GM21360 (cell line): ENCODE results near the gene CD244.
A peak's percentile ranks its signal among the peaks of the same experiment; 100 is the strongest.

ENCODE experiments used
- ATAC-seq: cut with Tn5 transposase; IDR thresholded peaks from one replicate; pipeline ENCODE4 v1.9.1; 2021; ENCODE audit warnings: mild to moderate bottlenecking, moderate library complexity; ENCODE audit not compliant: unreplicated experiment

Gene CD244

GRCh38 chr1:160814856-160815255 lies 47.8 kb downstream of the CD244 start:
- no peak for ATAC-seq

GRCh38 chr1:160814316-160814715 lies 48.4 kb downstream of the CD244 start:
- no peak for ATAC-seq

GRCh38 chr1:160813215-160813614 lies 49.5 kb downstream of the CD244 start:
- no peak for ATAC-seq

- ATAC-seq, result no peak
Measured at GRCh38 chr1:160811147-160811546, 51.5 kb downstream of the CD244 start.

- ATAC-seq, result no peak
Measured at GRCh38 chr1:160810486-160810885, 52.2 kb downstream of the CD244 start.

GRCh38 chr1:160808289-160808688 lies 54.4 kb downstream of the CD244 start:
- no peak for ATAC-seq

GRCh38 chr1:160807738-160808137 lies 54.9 kb downstream of the CD244 start:
- ATAC-seq, result no peak

- no peak for ATAC-seq
Measured at GRCh38 chr1:160807247-160807646, 55.4 kb downstream of the CD244 start.

GRCh38 chr1:160806784-160807183 lies 55.9 kb downstream of the CD244 start:
- no peak for ATAC-seq

GRCh38 chr1:160806109-160806665 lies 56.5 kb downstream of the CD244 start:
- ATAC-seq, result no peak

GRCh38 chr1:160801836-160802580 lies 60.7 kb downstream of the CD244 start:
- ATAC-seq, result no peak

- no peak for ATAC-seq
Measured at GRCh38 chr1:160800645-160801408, 61.9 kb downstream of the CD244 start.

GRCh38 chr1:160800142-160800541 lies 62.5 kb downstream of the CD244 start:
- no peak for ATAC-seq

- no peak for ATAC-seq
Measured at GRCh38 chr1:160799641-160800040, 63.0 kb downstream of the CD244 start.

GRCh38 chr1:160798439-160798838 lies 64.2 kb downstream of the CD244 start:
- ATAC-seq, result no peak

GRCh38 chr1:160797861-160798273 lies 64.8 kb downstream of the CD244 start:
- no peak for ATAC-seq

GRCh38 chr1:160797271-160797709 lies 65.4 kb downstream of the CD244 start:
- ATAC-seq, result no peak

- ATAC-seq, result peak; percentile 65
Measured at GRCh38 chr1:160795951-160796383, 66.7 kb downstream of the CD244 start, which contains the start of gene LY9. LY9 (plus strand) TSS chr1:160796174; CDS start chr1:160796188, 14 bp downstream.

- ATAC-seq, result no peak
Measured at GRCh38 chr1:160794376-160794775, 68.3 kb downstream of the CD244 start.

GRCh38 chr1:160789702-160790611 lies 72.7 kb downstream of the CD244 start:
- ATAC-seq, result peak; percentile 84
